Lower lobe of right lung (tissue), 2 donors: ENCODE results near the gene FAU. TPM values are rescaled to one million over a fixed set of nuclear protein-coding genes. Genes with fewer than 3 reads are reported as not detected.
A peak's percentile ranks its signal among the peaks of the same experiment; 100 is the strongest.

Experiments used
- ATAC-seq, 2 donors: fragments of 200-7000 bp; cut with Tn5 transposase; one replicate each; pipeline ENCODE4 v1.9.1; 2020 to 2022; ENCODE audit warnings: mild to moderate bottlenecking in 2 of 2, moderate library complexity in 2 of 2
- DNase-seq: peaks from one replicate; pipeline ENCODE4 v3.0.0-alpha.2; 2020
- H3K27ac ChIP-seq: fragments of 200-600 bp; one replicate; pipeline ENCODE4 v1.8.0; 2022
- H3K27me3 ChIP-seq: fragments of 200-600 bp; one replicate; pipeline ENCODE4 v1.8.0; 2022; ENCODE audit warnings: low read depth
- H3K36me3 ChIP-seq: fragments of 200-600 bp; one replicate; pipeline ENCODE4 v1.8.0; 2022; ENCODE audit warnings: mild to moderate bottlenecking
- H3K4me1 ChIP-seq: fragments of 200-600 bp; one replicate; pipeline ENCODE4 v1.8.0; 2022
- H3K4me3 ChIP-seq: fragments of 200-600 bp; one replicate; pipeline ENCODE4 v1.8.0; 2022; ENCODE audit warnings: mild to moderate bottlenecking
- H3K9me3 ChIP-seq: fragments of 200-600 bp; one replicate; pipeline ENCODE4 v1.8.0; 2022
- intact Hi-C: fragments of 100-400 bp; cut with DNase I; formaldehyde crosslinking; loops from one replicate; pipeline ENCODE4 v1.11.0; 2022
- total RNA-seq: library from RNA; stranded (reverse); fragmentation: NEBNext Ultra II Directional; extraction: Animal tissue kit (Norgen Biotek cat#: 25700); gene quantifications from one replicate; pipeline ENCODE4 v1.2.1, GENCODE V29; 2021
- TF ChIP-seq, protein P1 (sequence below): fragments of 200-600 bp; IDR thresholded peaks from one replicate; pipeline ENCODE4 v1.8.0; 2022; ENCODE audit warnings: antibody characterized with exemption, mild to moderate bottlenecking
- donor health status: DM: no; HTN: yes; CAD: no; lungs with severe emphysema.

FAU gene
- total RNA-seq, 1 donor from 2014 or later, result 766 TPM

DNA sequence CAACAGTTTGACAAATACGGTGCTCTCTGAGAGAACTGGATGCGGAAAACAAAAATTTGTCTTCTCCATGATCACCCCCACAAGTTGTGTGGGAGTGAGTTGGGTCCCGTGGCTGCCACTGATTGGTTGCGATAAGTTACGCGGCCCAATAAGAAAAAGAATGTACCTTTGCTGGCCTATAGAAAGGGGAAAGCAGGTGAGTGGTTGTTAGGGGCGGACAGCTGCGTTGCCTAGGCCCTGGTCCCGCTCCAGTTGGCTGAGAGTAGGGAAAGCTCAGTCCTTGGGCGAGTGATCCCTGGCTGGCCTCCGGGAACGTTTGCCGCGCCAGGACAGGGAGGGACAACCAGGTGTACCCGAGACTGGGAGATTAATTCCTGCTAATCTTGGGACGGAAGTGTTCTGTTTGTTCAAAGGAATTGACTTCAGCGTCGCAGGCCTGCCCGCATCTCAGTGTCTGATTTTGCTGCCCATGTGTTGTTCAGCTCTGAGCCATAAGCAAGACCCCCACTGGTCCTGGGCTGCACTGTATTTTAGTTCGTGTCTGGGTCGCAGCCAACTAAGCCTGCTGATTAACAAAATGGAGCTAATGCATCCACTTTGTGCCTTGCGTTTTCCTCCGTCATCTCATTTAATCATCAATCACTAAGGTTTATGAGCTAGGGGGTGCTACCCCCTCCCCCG lies 13.2 kb upstream of the FAU start:
- no peaks in the 10 kb centered on the region for H3K27me3 ChIP-seq
- peak; percentile 93 to 94 for ATAC-seq
- TF ChIP-seq, protein P1, sequence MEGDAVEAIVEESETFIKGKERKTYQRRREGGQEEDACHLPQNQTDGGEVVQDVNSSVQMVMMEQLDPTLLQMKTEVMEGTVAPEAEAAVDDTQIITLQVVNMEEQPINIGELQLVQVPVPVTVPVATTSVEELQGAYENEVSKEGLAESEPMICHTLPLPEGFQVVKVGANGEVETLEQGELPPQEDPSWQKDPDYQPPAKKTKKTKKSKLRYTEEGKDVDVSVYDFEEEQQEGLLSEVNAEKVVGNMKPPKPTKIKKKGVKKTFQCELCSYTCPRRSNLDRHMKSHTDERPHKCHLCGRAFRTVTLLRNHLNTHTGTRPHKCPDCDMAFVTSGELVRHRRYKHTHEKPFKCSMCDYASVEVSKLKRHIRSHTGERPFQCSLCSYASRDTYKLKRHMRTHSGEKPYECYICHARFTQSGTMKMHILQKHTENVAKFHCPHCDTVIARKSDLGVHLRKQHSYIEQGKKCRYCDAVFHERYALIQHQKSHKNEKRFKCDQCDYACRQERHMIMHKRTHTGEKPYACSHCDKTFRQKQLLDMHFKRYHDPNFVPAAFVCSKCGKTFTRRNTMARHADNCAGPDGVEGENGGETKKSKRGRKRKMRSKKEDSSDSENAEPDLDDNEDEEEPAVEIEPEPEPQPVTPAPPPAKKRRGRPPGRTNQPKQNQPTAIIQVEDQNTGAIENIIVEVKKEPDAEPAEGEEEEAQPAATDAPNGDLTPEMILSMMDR, result no peak
- DNase-seq, result peak; percentile 93
- peaks cover 30% of the 10 kb centered on the region for H3K36me3 ChIP-seq
- peaks cover 29% of the 10 kb centered on the region for H3K4me1 ChIP-seq
- no peaks in the 10 kb centered on the region for H3K9me3 ChIP-seq
- H3K27ac ChIP-seq, result peak overlapping the region; percentile 99
- intact Hi-C loops, result no loop called here
- peak overlapping the region; percentile 98 for H3K4me3 ChIP-seq

DNA sequence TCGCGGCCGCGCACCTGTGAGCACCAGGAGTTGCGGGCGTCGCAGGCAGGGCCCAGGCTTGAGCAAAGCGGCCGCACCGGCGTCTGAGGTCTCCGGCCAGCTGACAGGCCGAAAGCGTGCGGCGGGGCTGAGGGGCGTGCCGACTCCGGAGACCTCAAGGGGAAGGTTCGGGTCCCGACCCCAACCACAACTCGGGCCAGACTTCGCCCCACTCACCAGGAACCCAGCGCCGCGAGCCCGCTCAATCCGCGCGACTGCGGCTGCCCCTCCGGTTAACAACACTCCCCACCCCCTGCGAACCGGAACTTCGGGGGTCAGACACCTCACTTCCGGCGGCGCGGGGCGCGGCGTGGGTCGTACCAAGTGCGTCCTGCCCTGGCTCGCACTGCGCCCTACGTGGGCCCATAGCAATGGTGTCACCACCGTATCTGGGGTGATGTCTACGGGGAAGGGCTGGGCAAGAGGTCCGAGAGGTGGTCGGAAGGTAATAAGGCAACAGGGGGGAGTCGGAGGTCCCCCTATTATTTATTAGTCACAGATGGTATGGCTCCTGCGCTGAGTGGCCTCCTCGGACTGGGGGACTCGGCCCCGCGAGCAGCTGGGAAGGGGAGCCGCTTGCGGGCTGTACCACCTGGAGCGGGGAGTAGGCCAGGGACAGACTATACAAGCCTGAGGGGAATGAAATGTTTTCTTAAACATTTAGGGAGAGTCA lies 12.5 kb upstream of the FAU start, which contains the start of gene SYVN1:
Gene SYVN1, minus strand, starts transcription at position 280 of the 712 bp plus-strand sequence. CDS start 918 bp downstream, outside the sequence.
- no peaks in the 10 kb centered on the region for H3K9me3 ChIP-seq
- H3K4me3 ChIP-seq, result peak within 1 kb of the TSS; percentile 98
- peaks cover 37% of the 10 kb centered on the region for H3K36me3 ChIP-seq
- no peaks in the 10 kb centered on the region for H3K27me3 ChIP-seq
- DNase-seq, result peak; percentile 93
- H3K27ac ChIP-seq, result peak within 1 kb of the TSS; percentile 99
- intact Hi-C loops, result no loop called here
- TF ChIP-seq, protein P1, result no peak
- H3K4me1 ChIP-seq, result peaks cover 29% of the 10 kb centered on the region
- peak; percentile 93 to 94 for ATAC-seq

DNA sequence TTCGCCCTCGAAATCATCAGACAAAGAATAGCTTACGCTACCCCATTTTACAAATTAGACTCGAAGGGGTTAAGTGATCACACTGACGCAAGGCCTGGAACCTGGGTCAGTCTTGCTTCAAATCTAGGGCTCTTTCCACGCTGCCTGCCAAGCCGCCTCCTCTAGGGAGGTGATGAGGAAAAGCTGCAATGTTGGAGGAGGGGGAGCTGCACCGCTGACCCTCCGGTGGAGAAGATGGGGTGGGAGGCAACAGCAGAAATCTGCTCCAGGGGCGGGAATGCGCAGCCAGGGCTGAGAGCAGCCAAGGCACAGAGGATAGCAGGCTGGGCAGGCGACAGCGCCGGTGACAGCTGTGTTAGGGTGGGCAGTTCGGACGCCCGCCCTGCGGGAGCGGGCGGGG lies 11.8 kb upstream of the FAU start:
- no peaks in the 10 kb centered on the region for H3K27me3 ChIP-seq
- DNase-seq (no peak), ATAC-seq (no peak)
- H3K27ac ChIP-seq, result peak overlapping the region; percentile 99
- peak overlapping the region; percentile 98 for H3K4me3 ChIP-seq
- no peaks in the 10 kb centered on the region for H3K9me3 ChIP-seq
- H3K36me3 ChIP-seq, result peaks cover 44% of the 10 kb centered on the region
- intact Hi-C loops, result no loop called here
- peaks cover 29% of the 10 kb centered on the region for H3K4me1 ChIP-seq
- TF ChIP-seq, protein P1, result no peak

DNA sequence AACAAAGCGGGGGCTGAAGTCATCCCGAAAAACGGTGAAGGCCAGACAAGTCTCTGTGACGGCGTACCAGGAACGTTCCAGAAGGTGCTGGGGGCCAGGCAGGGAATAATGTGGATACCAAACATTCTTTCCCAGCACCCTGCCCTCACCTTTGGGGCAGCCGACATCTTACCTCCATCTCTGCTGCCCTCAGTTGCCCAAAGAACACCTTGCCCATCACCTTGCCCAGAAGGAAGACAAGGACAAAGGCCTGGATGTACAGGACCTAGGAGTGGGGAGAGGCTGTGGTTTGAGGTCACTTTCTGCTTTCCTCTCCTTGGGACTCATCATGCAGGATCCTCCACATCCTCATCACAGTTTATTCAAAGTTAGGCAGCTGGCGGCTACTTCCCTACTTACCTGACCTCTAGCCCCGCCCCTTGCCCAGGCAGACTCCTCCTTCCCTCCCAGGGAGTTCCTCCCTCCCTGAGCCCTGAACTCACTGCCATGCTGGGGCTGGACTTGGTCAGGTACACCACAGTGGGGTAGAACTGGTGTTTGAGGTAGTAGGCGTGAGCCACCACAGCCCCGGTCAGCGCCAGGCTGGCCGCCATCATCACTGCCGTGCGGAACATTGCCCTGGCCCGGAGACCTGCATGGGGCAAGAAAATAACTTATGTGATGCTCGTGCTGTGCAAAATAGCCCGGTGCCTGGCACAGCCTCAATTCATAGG lies 11.2 kb upstream of the FAU start:
- peak overlapping the region; percentile 98 for H3K4me3 ChIP-seq
- TF ChIP-seq, protein P1, result no peak
- DNase-seq (peak; percentile 85), ATAC-seq (peak in 1 of 2 donors; percentile 44)
- H3K36me3 ChIP-seq, result peaks cover 50% of the 10 kb centered on the region
- H3K9me3 ChIP-seq, result no peaks in the 10 kb centered on the region
- intact Hi-C loops, result no loop called here
- peak overlapping the region; percentile 99 for H3K27ac ChIP-seq
- H3K27me3 ChIP-seq, result no peaks in the 10 kb centered on the region
- peaks cover 29% of the 10 kb centered on the region for H3K4me1 ChIP-seq

DNA sequence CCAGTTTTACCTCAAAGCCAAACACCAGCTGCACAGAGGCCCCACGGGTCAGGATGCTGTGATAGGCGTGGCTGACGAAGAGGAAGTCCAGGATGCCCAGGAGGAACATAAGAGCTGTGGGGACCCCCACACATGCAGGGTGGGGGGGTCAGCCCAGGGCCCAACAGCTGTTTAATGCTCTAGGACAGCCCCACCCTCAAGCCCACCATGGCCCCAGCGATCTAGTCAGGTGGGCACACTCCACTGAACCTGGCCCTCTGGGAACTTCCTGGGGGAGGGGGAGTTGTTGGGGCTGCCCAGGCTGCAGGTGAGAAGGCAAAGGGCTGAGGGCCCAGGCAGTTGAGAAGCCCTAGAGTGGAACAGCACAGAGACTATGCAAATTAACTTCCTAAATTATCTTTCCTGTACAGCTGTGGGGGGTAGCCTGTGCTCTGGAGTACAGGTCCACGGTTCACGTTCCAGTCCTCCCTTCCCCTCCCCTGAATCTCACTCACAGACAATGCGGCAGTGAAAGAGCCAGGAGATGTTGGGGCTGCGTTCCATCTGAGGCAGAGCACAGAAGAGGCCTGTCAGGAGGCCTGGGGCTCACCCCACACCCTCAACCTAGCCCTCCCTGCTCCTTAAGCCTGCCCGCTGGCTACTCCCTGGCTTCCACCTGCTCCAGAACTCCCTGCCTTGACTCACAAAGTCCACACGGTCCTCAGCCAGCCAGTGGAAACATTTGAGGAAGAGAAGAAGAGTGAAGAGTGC lies 10.5 kb upstream of the FAU start:
- DNase-seq (no peak), ATAC-seq (no peak)
- peaks cover 29% of the 10 kb centered on the region for H3K4me1 ChIP-seq
- peak overlapping the region; percentile 99 for H3K27ac ChIP-seq
- H3K36me3 ChIP-seq, result peaks cover 57% of the 10 kb centered on the region
- intact Hi-C loops, result no loop called here
- peak overlapping the region; percentile 98 for H3K4me3 ChIP-seq
- H3K9me3 ChIP-seq, result no peaks in the 10 kb centered on the region
- TF ChIP-seq, protein P1, result no peak
- H3K27me3 ChIP-seq, result no peaks in the 10 kb centered on the region
